T-helper 22 cell (primary cell): ENCODE measurements around the gene GPR148.

Experiments
- DNase-seq: peaks from one replicate; pipeline ENCODE4 v3.0.0-alpha.2; 2020; ENCODE audit warnings: low read depth

GPR148 gene

GRCh38 chr2:130749641-130750040 lies 20.8 kb downstream of the GPR148 start:
- DNase-seq: no peak

GRCh38 chr2:130754811-130755210 lies 25.9 kb downstream of the GPR148 start:
- DNase-seq: no peak

DNA sequence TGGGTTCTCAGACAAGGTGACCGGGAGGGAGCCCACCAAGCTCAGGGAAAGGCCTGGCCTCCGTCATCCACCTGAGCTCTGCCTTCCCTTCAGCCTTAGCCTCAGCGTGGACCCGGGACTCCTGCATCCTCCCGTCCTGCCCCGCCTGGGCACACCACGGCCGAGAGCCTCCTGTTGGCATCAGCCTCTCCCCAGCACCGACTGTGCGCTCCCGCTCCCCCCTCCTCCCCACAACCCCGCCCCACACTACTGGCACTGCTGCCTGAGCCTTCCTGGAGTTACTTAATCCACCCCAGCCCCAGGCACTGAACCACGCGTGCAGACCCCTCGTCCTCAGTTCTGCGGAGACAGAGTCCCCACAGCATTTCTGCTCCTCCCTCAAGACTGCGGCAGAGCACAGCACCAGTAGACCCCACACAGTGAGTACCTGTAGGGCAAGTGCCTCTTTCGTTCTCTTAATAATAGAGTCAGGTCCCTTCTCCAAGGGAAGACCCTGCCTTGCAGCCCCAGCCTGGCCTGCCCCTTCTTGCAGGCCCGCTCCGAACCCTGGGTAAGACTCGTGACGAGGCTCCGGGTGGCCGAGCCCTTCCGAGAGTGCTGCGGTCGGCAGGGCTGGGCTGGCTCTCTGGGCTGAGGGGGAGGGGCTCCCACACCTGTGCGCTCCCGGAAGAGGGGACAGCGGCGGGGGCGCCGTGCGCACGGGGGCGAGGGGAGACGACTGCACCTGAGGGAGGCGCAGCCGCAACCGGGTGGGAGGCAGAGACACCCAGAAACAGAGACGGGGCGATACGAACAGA lies 26.6 kb downstream of the GPR148 start, which contains the start of gene AMER3:
AMER3 (plus strand) TSS at position 285 of the 797 bp plus-strand sequence. CDS start 6,533 bp downstream, outside the sequence.
- DNase-seq: no peak

DNA sequence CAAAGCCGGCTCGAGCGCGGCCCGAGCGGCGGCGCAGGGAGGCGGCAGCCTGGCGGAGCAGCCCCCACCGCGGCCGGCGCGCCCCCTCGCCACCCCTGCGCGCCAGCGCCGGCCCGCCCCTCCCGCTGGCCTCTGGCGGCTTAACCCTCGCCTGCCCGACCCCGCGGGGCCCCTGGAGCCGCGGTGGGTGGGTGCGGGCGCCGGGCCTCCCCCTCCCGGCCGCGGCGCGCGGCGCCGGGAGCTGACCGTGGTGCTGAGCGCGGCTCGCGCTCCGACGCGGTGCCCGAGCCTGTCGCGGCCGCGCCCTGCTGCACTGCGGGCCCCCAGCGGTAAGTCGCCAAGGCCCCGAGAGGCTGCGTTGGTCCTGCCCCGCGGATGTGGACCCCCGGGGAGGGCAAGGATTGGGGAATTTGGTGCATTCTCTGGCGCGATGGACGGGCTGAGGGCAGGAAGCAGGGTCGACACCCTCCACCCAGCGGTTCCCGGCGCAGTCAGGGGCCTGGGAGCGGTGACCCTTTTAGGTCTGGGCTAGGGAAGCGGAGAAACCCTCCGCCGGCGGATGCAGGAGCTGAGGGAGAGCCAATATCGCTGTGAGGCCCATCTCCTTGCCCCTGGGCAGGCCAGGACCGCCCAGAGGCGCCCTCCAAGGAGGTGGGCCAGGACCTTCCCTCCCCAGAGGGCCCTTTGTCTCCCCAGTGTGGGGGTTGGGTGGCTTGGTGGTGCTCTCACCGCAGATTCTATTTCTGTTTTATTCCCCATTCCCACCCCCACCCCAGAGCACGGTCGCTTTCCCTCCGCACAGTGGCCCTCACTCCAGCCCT lies 27.4 kb downstream of the GPR148 start:
- no peak for DNase-seq

- DNase-seq: no peak
Measured at GRCh38 chr2:130756874-130757668, 28.2 kb downstream of the GPR148 start.

DNA sequence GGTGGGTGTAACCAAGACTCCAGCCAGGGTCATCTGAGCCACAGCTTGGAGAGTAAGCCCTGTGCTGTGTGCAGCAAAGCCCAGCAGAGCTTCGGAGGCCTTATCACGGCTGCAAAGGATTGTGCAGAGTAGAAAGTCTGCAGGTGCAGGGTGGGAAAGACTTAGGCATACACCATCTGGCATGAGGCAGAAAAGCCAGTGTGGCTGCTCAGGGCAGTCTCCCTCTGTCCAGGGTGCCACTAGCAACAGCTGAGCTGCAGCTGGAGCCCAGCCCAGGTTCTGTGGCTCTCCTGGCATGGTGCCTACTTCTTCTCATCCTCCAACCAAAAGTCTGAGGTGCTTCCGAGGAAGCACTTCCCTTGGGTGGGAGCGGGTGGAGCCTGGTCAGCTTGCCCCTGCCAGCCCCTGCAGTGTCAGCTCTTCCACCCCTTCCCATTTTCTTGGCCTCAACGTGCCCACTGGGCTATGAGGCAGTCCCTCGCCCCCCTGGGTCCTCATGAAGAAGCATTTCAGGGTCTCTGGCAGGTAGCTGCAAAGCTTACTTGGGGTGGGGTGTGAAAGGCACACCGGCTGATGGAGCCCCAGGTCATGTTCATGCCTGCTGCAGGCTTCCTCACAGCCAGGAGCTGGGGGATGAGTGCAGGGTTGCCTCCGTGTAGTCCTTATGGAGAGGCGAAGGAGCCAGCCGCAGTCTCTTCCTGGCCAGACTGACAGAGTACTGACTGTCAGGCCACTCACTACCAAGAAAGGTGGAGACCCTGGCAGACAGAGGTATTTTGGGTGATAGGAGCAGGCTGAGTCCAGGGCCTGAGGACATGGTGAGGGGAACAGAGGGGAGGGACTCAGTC lies 31.3 kb downstream of the GPR148 start:
- no peak for DNase-seq

DNA sequence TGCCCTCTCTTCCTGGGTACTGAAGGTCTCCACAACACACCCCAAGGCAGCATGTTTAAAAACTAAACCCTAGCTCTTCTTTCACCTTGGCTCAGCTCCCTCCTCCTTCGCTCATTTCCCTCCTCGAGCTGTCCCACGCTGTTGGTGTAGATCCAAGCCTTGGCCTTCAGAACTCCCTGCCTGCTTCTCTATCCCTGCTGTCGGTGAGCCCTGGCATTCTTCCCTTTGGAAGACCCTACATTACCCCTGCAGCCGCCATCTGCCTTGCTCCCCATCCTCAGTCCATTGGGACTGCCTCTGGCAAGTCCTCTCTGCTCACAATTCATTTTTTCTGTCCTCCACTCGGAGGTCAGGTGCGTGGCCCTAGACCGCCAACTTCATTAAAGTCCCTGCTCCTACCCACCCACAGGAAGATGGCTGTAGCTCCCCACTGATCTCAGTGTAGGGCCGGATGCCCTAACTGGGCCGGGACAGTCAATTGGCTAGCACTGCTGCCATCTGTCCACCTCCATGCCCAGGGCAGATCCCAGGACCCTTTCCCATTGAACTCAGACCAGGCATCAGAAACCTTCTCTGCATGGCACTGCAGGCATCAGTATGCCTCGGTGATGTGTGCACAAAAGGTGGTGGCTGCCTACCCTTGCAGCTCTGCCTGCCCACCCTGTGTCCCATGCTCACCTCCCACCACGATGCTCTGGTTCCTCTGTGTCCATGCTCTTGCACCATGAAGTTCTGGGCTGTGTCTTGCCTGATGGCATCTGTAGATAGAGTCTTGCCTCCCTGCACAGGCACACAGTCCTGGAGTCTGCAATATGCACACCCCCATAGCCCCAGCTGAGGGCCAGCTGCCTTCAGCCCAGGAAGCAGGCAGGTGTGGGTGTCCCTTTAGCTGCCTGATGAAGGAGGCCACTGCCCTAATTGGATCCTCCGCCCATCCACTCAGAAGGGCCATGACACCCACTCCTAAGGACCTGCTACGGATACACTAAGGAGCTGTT lies 32.2 kb downstream of the GPR148 start:
- no peak for DNase-seq

DNA sequence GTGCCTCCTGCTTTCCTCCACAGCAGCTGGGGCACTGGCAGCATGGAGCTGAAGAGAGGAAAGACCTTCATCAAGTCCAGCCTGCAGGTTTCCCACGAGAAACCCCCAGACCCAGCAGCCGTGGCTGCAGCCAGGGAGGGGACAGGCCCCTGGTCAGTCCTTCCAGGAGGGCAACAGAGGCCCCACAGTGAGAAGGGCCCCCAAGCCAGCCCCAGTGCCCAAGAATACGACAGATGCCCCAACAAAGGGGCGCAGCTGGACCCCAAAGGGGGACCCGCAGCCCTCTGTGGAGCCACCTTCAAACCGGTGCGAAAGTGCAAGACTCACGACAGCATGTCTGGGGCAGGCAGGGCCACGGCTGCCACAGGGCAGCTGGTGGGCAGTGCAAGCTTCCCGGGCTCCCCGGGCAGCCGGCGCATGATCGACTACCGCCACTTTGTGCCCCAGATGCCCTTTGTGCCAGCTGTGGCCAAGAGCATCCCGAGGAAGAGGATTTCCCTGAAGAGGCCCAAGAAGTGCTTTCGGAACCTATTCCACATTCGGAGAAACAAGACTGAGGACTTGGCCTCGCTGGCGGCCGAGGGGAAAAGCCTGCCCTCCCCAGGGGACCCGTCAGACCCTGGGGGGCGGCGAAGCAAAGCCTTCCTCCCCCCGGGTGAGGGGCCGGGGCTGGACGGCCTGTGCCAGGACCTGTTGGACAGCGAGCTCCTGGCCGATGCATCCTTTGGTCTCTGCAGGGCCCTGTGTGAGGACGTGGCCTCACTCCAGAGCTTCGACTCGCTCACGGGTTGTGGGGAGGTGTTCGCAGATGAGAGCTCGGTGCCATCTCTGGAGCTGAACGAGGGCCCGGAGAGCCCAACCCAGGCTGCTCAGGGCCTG lies 33.4 kb downstream of the GPR148 start:
- no peak for DNase-seq

GRCh38 chr2:130762910-130763385 lies 34.1 kb downstream of the GPR148 start:
- no peak for DNase-seq

DNA sequence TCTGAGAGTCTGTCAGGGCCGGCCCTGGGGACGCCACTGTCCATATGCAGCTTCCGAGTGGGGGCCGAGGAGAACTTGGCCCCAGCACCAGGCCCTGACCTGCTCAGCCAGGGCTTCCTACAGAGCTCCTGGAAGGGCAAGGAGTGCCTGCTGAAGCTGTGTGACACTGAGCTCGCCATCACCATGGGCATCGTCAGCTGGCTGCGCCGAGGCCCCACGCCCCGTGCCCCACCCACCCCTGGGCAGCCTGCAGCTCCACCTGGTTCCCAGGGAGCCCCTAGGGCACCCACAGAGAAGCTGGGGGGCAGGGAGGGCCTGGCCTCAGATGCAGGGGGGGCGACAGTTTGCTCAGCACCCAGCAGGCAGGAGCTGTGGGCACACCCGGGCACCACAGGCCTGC lies 34.5 kb downstream of the GPR148 start:
- DNase-seq: no peak

- DNase-seq: no peak
Measured at GRCh38 chr2:130764035-130764820, 35.4 kb downstream of the GPR148 start.

DNA sequence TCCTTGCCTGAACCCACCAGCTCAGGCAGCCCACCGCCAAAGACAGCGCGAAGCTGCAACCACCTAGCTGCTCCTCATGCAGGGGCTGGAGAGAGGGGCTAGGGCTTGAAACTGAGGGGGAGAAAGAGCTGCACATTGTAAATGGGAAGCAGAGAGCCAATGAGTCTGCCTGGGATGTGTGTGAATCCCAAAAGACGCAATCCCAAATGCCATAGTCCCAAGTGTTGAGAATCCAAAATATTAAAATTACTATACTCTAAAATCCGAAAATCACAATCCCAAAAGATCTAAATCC lies 35.9 kb downstream of the GPR148 start:
- no peak for DNase-seq

- no peak for DNase-seq
Measured at GRCh38 chr2:130765464-130765863, 36.6 kb downstream of the GPR148 start.

DNA sequence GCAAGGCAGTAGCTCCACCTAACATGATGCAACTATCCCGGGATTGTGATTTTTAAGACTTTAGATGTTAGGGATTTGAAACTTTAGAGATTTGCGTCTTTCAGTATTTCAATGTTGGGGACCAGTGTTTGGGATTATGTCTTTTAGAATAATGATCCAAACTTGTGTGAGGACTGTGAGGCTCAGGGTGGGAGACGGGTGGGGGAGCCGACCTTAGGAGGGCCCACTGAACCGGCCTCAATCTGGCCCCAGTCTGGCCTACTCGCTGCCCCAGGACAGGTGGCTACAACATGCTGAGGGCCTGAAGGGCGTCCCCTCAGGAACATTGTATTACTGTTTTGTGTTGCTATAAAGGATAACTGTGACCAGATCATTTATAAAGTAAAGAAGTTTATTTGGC lies 37.2 kb downstream of the GPR148 start:
- no peak for DNase-seq

DNA sequence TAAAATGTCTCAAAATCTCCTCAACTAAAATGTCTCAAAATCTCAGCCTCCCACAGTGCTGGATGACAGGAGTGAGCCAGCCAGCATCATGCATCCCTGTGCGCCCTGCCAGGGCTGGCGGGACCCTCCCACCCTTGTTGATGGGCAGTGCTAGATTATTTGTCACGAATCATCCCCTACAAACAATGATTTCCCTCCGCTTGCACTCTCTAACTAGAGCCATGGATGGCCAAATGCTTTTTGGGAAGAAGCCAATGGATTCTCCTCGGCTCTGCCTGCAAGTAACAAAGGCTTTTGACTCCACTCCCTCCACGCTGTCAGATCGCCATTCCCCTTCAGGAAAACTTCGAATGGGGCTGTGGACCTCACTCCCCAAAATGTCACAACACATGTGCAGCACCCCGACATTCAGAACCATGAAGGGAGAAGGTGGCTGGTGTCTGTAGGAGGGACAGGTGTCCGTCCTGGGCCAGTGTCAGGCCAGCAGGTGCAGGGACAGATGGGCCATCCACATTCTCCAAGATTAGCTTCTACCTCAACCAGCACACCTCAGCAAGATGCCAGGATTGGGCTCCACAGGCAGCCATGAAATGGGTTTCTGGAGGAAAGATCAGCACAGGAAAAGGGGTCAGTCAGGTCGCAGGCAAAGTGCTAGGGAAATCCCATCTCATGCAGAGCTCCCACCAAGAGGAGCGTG lies 38.0 kb downstream of the GPR148 start:
- DNase-seq: no peak

DNA sequence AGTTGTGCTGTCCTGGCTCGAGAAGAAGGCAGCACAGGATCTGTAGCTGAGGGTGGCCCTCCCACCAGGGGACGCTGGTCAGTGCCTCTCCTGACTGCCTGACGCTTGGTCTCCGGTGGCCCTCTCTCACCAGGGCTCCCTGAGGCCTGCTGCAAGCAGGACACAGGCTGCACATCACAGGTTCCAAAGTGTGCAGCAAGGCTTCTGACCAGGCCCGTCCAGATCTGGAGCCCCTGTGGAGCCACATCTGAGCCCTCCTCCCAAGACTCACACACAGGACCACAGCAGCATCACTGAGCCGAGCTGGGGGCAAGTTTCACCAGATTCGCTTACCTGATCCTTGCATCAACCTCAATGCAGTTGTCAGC lies 38.5 kb downstream of the GPR148 start:
- no peak for DNase-seq

GRCh38 chr2:130768191-130768855 lies 39.5 kb downstream of the GPR148 start:
- DNase-seq: no peak
